NT2/D1 (cell line): Measurements from ENCODE around the gene GRAMD1B.

Experiments used
- YY1 ChIP-seq: IDR thresholded peaks from 2 replicates; pipeline ENCODE4 v1.6.1; 2011; ENCODE audit not compliant: insufficient read length, insufficient read depth
- ZNF274 ChIP-seq: IDR thresholded peaks from 2 replicates; pipeline ENCODE4 v1.6.1; 2011; ENCODE audit warnings: mild to moderate bottlenecking, low read depth, low read length

DNA sequence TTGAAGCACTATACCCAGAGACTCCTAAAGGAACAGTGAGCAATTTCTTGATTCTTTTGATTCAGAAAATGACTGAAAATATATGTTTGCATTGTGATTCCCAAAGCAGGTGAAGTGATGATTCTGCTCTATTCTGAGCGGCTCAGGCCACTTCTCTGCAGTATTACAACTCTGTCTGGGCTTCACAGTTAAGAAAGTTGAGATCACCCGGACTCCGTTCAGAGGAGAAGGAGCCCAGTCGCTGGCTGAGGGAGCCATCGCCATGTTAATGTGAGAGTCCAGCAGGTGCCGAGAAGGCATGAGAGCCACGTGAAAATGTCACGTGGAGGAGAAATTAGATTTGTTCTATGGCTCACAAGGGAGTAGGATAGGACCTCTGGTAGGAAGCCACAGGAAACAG lies 132.8 kb downstream of the GRAMD1B start:
- TF ChIP-seq YY1: no peak
- no peak for TF ChIP-seq ZNF274
